Skeletal muscle satellite cell (primary cell): ENCODE results near the gene GVQW3.

Source experiments
- H3K27me3 ChIP-seq: 2 replicates; pipeline ENCODE4 v1.7.0; 2013; ENCODE audit warnings: low read length; ENCODE audit not compliant: control insufficient read depth, insufficient read depth
- H3K36me3 ChIP-seq: 2 replicates; pipeline ENCODE4 v1.7.0; 2013; ENCODE audit warnings: mild to moderate bottlenecking, control low read depth, low read length; ENCODE audit not compliant: insufficient read depth
- H3K4me1 ChIP-seq: 2 replicates; pipeline ENCODE4 v1.7.0; 2013; ENCODE audit warnings: low read length; ENCODE audit not compliant: control insufficient read depth, insufficient read depth
- H3K4me2 ChIP-seq: 2 replicates; pipeline ENCODE4 v1.7.0; 2013; ENCODE audit warnings: mild to moderate bottlenecking, low read length
- H3K4me3 ChIP-seq: 2 replicates; pipeline ENCODE4 v1.7.0; 2013; ENCODE audit warnings: low read length
- H3K9ac ChIP-seq: 2 replicates; pipeline ENCODE4 v1.7.0; 2013; ENCODE audit warnings: mild to moderate bottlenecking, low read depth, low read length, moderate library complexity
- H3K9me3 ChIP-seq: replicated peaks from 2 replicates; pipeline ENCODE4 v1.7.0; 2013; ENCODE audit warnings: mild to moderate bottlenecking, control low read depth, low read length

Gene GVQW3

DNA sequence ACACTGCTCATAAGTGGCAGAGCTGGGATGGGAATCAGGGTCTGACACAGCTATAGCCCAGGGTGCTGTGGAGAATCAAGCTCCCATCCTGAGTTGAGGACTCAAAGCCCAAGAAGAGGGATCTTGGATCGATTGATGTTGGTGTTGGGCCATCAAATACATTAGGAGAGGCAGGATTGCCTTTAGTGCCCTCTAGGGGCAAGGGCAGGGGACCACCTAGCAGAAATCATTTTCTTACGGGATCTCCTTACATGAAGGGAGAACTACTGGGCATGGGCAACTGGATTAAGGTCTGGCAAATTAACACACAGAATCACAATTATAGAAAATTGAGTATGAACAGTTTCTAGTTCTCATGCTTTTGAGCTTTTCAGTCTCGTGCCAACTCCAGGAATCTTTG is 38.8 kb downstream of the GVQW3 start:
- Histone ChIP-seq H3K4me2 (no peak overlapping the region), H3K27me3 (peaks cover 38% of the 10 kb centered on the region), H3K4me3 (no peak overlapping the region), H3K36me3 (no peaks in the 10 kb centered on the region), H3K9me3 (no peaks in the 10 kb centered on the region), H3K9ac (no peak overlapping the region), H3K4me1 (no peaks in the 10 kb centered on the region)

DNA sequence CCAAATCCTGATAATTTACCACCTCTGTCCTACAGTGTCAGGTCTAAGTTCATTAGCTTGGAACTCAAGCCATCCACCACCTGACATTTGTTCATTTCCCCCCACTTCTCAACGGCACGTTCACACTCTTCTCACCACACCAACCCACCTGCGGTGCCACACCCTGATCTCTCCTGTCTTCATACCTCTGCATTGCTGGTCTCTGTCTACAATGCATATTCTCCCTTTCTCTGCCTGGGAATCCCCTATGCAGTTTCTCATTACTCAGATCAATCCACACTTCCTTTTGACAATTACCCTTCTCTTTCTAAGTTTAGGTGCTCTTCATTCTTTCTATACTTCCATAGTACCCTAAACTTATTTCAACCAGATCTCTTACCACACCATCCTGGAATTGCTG is 43.3 kb downstream of the GVQW3 start:
- Histone ChIP-seq H3K27me3 (peaks cover 43% of the 10 kb centered on the region), H3K4me2 (no peak overlapping the region), H3K4me3 (no peak overlapping the region), H3K9ac (no peak overlapping the region), H3K4me1 (no peaks in the 10 kb centered on the region), H3K36me3 (no peaks in the 10 kb centered on the region), H3K9me3 (no peaks in the 10 kb centered on the region)

DNA sequence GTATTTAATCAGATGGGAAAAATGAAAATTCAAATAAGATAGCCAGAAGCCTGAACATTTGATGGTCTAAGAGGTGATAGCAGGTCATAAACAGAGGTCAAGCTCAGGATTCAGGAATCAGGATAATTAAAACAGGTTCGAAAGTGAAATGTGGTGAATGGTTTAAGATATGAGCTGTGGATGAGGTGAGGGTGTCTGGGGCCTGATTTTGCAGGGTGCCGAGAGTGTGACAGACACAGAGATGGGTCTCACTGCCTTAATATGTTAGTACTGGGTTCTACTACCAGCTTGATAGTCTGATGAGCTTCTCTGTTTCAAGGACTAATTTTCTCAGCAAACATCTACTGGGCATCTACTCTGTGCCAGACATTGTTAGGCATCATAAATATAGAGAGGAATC is 43.8 kb downstream of the GVQW3 start:
- Histone ChIP-seq H3K4me1 (no peaks in the 10 kb centered on the region), H3K9me3 (no peaks in the 10 kb centered on the region), H3K9ac (no peak overlapping the region), H3K4me3 (no peak overlapping the region), H3K36me3 (no peaks in the 10 kb centered on the region), H3K27me3 (peaks cover 40% of the 10 kb centered on the region), H3K4me2 (no peak overlapping the region)

DNA sequence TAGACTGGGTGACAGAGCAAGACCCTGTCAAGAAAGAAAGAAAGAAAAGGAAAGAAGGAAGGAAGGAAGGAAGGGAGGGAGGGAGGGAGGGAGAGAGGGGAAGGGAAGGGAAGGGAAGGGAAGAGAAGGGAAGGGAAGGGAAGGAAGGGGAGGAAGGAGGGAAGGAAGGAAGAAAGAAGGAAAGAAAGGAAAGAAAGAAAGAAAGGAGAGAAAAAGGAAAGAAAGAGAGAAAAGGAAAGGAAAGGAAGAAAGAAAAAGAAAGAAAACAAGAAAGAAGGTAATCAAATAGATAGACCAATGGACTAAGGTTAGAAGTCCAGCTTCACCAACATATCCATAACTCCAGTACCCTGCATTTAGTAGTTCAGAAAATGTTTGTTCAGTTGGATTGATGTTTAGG is 45.5 kb downstream of the GVQW3 start:
- H3K9me3 ChIP-seq: no peaks in the 10 kb centered on the region
- no peak overlapping the region for H3K4me3 ChIP-seq
- H3K4me1 ChIP-seq: no peaks in the 10 kb centered on the region
- H3K27me3 ChIP-seq: peaks cover 35% of the 10 kb centered on the region
- H3K4me2 ChIP-seq: no peak overlapping the region
- H3K9ac ChIP-seq: no peak overlapping the region
- H3K36me3 ChIP-seq: no peaks in the 10 kb centered on the region

DNA sequence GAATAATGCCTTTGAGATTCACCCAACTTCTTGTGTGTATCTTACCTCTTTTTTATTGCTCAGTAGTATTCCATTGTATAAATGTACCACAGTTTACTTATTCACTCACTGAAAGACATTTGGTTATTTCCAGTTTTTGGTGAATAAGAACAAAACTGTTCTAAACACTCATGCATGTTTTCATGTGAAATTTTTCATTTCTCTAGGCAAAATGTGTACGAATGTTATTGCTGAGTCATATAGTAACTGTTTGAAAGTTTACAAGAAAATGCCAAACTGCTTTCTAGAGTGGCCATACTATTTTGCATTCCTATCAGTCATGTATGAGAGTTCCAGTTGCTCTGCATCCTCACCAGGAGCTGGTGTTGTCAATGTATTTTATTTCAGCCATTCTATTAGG is 54.9 kb downstream of the GVQW3 start:
- Histone ChIP-seq H3K4me1 (no peaks in the 10 kb centered on the region), H3K27me3 (peaks cover 5% of the 10 kb centered on the region), H3K9ac (no peak overlapping the region), H3K4me3 (no peak overlapping the region), H3K36me3 (no peaks in the 10 kb centered on the region), H3K9me3 (no peaks in the 10 kb centered on the region), H3K4me2 (no peak overlapping the region)

DNA sequence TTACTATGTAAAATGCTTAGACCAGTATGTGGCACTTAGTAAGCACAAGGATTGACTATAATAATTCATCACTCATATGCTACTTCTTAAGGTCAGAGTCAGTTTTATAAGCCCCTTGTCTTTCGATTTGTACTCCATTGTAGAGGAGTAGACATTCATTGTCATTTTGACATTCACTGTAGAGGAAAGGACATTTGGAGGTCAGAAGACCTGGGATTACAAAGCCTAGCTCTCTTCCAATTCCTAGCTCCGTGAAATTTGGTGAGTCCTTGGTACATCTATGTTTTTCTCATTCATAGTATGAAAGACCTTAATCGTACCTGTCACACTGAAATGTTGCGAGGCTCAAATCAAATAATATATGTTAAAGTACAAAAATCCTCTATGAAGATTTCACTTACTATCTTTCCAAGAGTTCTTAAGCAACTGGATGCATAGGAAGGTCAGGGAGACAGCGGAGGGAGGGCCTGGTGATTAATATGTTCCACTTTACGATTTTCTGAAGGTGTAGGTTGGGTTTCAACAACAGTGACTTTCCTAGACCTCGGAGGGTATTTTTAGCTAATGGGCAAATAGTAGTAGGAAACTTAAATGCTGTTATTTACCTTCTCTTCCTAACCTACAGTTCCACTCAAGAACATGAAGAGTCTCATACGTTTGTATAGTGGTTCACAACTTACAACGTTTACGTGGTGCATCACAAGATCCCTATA is 62.3 kb downstream of the GVQW3 start:
- Histone ChIP-seq H3K4me2 (peak overlapping the region; percentile 87), H3K36me3 (peaks cover 4% of the 10 kb centered on the region), H3K9ac (peak overlapping the region; percentile 91), H3K4me3 (peak overlapping the region; percentile 86), H3K9me3 (no peaks in the 10 kb centered on the region), H3K4me1 (peaks cover 8% of the 10 kb centered on the region), H3K27me3 (no peaks in the 10 kb centered on the region)

DNA sequence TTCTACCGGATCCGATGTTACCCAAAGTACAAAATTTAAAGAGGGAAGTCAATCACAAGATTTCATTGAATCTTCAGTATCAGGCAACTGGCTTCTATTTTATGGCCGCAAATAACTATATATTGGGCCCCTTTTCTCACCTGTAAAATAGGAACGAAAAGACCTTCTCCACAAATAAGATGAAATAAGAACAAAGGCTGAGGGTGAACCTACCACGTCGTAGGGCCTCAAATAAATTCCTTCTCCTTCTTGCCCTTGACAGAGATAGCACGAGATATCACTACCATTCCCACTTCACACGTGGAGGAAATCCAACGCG is 62.9 kb downstream of the GVQW3 start:
- Histone ChIP-seq H3K9ac (peak overlapping the region; percentile 91), H3K27me3 (no peaks in the 10 kb centered on the region), H3K9me3 (no peaks in the 10 kb centered on the region), H3K4me3 (peak overlapping the region; percentile 86), H3K4me1 (peaks cover 8% of the 10 kb centered on the region), H3K36me3 (peaks cover 4% of the 10 kb centered on the region), H3K4me2 (peak overlapping the region; percentile 87)

DNA sequence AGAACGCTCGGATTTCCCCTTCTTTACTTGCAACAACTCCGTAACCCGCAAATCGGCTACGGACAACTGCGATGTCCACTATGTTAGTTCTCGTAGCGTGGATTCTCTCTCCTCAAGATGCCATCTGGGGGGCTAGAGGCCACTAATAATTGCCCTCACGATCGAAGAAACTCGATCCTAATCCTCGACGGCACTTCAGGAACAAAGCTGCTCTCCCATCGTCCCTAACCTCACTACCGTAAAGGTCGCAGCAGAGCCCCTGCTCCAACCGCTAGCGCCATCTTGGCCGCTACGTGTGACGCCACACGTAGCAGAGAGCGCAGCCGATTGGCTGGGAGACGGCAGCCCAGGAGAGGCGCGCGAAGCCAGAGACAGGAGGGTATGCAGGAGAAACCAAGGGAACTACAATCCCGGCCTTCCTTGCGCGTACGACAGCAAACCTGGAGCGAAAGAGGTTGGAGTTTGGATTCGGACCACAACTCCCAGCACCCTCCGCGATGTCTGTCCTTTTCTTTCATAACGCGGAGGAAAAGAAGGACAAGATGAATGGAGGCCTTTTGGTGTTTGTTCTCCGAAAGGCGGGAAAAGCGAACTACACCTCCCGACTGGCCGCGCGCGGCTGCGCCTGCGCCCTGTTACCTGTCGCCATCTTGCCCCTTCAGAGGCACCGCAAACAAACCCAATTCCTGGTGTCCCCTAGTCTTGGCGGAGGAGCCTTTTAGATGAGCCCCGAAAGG is 63.4 kb downstream of the GVQW3 start, which contains the start of gene EMSY:
Gene EMSY, plus strand, starts transcription at position 635 of the 737 bp plus-strand sequence. CDS start 1,921 bp downstream, outside the sequence.
- H3K9me3 ChIP-seq: no peaks in the 10 kb centered on the region
- peak within 1 kb of the TSS; percentile 91 for H3K9ac ChIP-seq
- peaks cover 8% of the 10 kb centered on the region for H3K4me1 ChIP-seq
- peak within 1 kb of the TSS; percentile 87 for H3K4me2 ChIP-seq
- H3K4me3 ChIP-seq: peak within 1 kb of the TSS; percentile 86
- peaks cover 8% of the 10 kb centered on the region for H3K36me3 ChIP-seq
- H3K27me3 ChIP-seq: no peaks in the 10 kb centered on the region

DNA sequence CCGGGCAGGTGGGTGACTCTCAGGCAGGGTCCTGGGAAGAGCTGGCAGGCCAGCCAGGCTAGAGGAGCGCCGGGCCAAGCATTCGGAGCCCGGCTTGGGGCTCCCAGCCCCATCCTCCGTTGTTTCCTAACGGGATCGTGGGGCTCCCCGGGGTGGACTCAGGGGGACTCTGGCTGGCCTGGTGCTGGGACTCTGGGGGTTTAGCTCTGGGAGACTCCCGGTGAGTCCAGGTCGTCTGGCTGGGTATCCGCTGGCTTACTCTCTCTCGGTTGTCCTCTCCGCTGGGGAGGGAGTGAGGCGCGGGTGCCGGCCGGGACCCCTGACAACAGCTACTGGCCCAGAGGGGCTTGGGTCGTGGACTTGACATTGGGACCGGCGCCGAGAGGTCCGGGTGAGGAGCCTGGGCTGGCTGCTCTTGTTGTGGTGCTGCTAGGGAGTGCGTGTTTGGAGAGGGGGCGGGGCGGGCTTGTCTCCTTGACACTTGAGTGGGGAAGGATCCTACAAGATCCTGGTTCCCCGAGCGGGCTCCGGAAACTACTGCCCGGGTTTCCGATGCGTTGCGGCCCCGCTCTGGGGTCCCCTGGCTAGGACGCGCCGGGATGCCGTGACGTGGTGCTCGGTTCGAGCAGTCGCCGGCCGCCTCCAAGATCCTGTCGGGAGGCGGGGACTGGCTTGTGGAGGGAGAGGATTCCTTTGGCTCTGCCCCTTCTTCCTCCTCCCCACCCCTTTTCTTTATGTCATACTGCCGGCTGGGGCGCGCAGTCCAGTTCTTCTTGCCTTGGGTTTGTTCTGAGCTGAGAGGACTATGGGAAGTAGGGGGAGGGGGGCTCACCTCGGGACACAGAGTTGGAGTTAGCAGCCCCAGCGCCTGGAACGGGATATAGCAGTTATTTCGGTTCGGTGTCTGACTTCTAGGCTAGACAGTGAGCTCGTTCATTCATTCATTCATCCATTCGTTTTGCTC is 64.3 kb downstream of the GVQW3 start:
- Histone ChIP-seq H3K27me3 (no peaks in the 10 kb centered on the region), H3K9me3 (no peaks in the 10 kb centered on the region), H3K4me3 (peak overlapping the region; percentile 86), H3K4me1 (peaks cover 8% of the 10 kb centered on the region), H3K4me2 (peak overlapping the region; percentile 87), H3K9ac (peak overlapping the region; percentile 91), H3K36me3 (peaks cover 13% of the 10 kb centered on the region)

DNA sequence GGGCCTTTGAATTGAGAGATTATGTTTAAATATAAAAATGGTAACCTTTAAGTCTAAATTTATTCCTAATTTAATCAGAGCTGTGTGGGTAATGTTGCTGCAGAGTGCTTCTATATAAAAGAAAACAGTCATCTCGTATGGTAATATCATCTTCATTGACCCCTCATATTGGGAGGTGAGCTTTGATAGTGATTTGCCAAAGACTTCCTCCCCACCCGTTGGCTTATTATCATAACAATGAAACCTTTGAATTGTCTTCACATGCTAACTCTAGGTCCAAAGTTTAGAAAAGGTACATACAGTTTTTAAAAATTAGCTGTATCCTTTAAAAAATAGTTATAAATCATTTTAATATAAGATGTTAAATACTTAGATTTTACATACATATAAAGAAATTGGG is 67.4 kb downstream of the GVQW3 start:
- Histone ChIP-seq H3K36me3 (peaks cover 32% of the 10 kb centered on the region), H3K27me3 (no peaks in the 10 kb centered on the region), H3K4me3 (no peak overlapping the region), H3K4me1 (peaks cover 4% of the 10 kb centered on the region), H3K4me2 (no peak overlapping the region), H3K9ac (no peak overlapping the region), H3K9me3 (no peaks in the 10 kb centered on the region)

DNA sequence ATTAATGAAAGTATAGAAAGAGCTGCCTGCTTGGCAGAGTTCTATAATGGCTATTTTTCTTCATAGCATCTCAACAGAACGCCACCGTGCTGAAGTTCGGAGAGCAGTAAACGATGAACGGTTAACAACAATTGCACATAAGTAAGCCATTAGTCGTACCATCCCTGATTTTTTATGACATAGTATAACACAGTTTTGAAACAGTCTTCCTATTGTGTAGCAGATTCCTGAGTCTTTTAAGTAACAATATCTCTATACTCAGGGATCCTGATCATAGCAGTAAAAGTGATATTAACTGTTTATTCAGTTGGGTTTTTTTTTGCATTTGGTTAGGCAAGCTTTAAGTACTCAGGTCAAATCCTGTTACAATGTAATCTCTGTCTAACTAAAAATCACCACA is 72.1 kb downstream of the GVQW3 start:
- Histone ChIP-seq H3K9me3 (no peaks in the 10 kb centered on the region), H3K9ac (no peak overlapping the region), H3K27me3 (no peaks in the 10 kb centered on the region), H3K4me2 (no peak overlapping the region), H3K4me1 (no peaks in the 10 kb centered on the region), H3K4me3 (no peak overlapping the region), H3K36me3 (peaks cover 30% of the 10 kb centered on the region)
